H1 (cell line): ENCODE results near the gene GATA5. TPM values are rescaled to one million over a fixed set of nuclear protein-coding genes. Genes with fewer than 3 reads are reported as not detected.

Source experiments
- CEBPB ChIP-seq: IDR thresholded peaks from 2 replicates; pipeline ENCODE4 v1.6.1; 2012; ENCODE audit warnings: low read depth, low read length
- KDM1A ChIP-seq: fragments of 200-600, 300-600 bp; sonication (generic); IDR thresholded peaks from 2 replicates; pipeline ENCODE4 v1.7.1; 2016; ENCODE audit warnings: mild to moderate bottlenecking, low read length, borderline replicate concordance
- NRF1 ChIP-seq: IDR thresholded peaks from 2 replicates; pipeline ENCODE4 v1.6.1; 2011; ENCODE audit warnings: mild to moderate bottlenecking, low read depth, low read length, improper control_type of control experiment
- SIX5 ChIP-seq: IDR thresholded peaks from 2 replicates; pipeline ENCODE4 v1.6.1; 2011; ENCODE audit warnings: mild to moderate bottlenecking, low read depth, low read length
- TAF1 ChIP-seq: IDR thresholded peaks from 2 replicates; pipeline ENCODE4 v1.6.1; 2011; ENCODE audit warnings: mild to moderate bottlenecking, low read depth, low read length
- polyA plus RNA-seq, 7 experiments: library from polyadenylated mRNA; depleted of rRNA in 3 of 7; stranded (reverse) in 5 of 7; unstranded in 2 of 7; fragments of >200 nt in 5 of 7; fragments of 200-250 nt in 2 of 7; gene quantifications; 1 replicate in 5 of 7; 2 replicates in 1 of 7; 4 replicates in 1 of 7; pipeline versions ENCODE4 v1.2.1 to v1.2.3, GENCODE V29; 2011 to 2013; ENCODE audit warnings: missing spikeins in 2 of 7, mixed read lengths in 2 of 7
- total RNA-seq: library from RNA; stranded (reverse); fragmentation: NEBNext Ultra II Directional; extraction: Animal tissue kit (Norgen Biotek cat#: 25700); gene quantifications from 2 replicates; pipeline ENCODE4 v1.2.1, GENCODE V29; 2021
- TF ChIP-seq, protein P1 (sequence below): IDR thresholded peaks from 2 replicates; pipeline ENCODE4 v1.6.1; 2012; ENCODE audit warnings: low read length, inconsistent platforms

GATA5 gene
- total and polyA plus RNA-seq, 2 of the 8 experiments (the other 6 are each of a cell fraction or from before 2014, with no cell fraction given), result 0.08 to 0.11 TPM

DNA sequence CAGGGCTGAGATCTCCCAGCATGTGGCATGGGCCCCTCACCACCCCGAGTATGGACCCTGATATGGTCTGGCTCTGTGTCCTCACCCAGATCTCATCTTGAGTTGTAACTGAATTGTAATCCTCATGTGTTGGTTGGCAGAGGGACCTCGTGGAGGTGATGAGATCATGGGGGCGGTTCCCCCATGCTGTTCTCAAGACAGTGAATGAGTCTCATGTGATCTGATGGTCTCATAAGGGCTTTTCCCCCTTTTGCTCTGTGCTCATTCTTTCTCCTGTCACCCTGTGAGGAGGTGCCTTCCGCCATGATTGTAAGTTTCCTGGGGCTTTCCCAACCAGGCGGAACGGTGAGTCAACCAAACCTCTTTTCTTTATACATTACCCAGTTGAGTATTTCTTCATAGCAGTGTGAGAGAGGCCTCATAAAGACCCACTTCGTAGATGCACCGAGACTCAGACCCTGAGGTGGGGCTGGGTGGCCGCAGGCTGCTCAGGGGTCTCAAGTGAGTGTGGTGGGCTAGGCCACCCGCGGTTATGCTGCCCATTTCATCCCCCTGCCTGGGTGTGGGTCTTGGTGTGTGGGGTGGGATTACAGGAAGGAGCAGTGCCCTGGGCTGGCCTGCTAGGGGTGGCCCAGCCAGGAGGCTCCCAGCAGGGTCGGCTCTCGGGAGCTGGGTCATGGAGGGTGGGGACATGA lies 26.2 kb upstream of the GATA5 start (continued):
- TF ChIP-seq, protein P1, sequence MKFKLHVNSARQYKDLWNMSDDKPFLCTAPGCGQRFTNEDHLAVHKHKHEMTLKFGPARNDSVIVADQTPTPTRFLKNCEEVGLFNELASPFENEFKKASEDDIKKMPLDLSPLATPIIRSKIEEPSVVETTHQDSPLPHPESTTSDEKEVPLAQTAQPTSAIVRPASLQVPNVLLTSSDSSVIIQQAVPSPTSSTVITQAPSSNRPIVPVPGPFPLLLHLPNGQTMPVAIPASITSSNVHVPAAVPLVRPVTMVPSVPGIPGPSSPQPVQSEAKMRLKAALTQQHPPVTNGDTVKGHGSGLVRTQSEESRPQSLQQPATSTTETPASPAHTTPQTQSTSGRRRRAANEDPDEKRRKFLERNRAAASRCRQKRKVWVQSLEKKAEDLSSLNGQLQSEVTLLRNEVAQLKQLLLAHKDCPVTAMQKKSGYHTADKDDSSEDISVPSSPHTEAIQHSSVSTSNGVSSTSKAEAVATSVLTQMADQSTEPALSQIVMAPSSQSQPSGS, result no peak
- TF ChIP-seq CEBPB, result no peak
- TF ChIP-seq SIX5, result no peak
- TF ChIP-seq TAF1, result no peak
- no peak for TF ChIP-seq NRF1
- no peak for TF ChIP-seq KDM1A
